ENCODE measurements around the gene ZBTB20.

ZBTB20 gene

DNA sequence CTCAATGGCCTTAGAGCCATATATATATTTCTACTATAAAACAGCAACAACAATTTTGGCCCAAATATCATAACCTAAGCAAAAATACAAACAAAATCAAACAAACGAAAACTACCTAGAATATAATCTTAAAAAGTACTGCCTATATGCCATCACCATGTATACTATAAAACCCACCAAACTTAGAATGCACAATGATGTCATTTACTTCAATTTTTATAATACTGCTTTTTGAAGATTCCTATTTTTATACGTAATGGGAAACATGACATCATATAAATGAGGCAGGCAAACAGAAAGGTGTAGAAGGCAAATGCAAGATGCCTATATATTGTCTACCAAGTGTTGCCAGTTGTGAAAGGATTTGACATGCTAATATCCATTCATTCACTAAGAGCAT is 550.9 kb downstream of the ZBTB20 start:
- Histone ChIP-seq H3K27ac (ENCODE audit: low read length) (no peak overlapping the region), H3K9ac (ENCODE audit: low read length) (no peak overlapping the region), H2AFZ (ENCODE audit: low read depth, low read length) (no peak overlapping the region), H3K4me2 (ENCODE audit: low read length) (no peak overlapping the region), H3K27me3 (ENCODE audit: low read depth, low read length) (no peaks in the 10 kb centered on the region), H3K4me1 (ENCODE audit: low read length) (no peaks in the 10 kb centered on the region), H4K20me1 (ENCODE audit: insufficient read depth, low read length) (no peaks in the 10 kb centered on the region), H3K9me3 (ENCODE audit: insufficient read depth, low read length) (no peaks in the 10 kb centered on the region), H3K36me3 (replicated peaks; ENCODE audit: low read depth, low read length) (no peaks in the 10 kb centered on the region), H3K4me3 (ENCODE audit: low read length) (no peak overlapping the region), H3K79me2 (ENCODE audit: low read length) (no peaks in the 10 kb centered on the region)
- TF ChIP-seq EZH2phosphoT487 (IDR thresholded peaks at IDR 0.05; ENCODE audit: low read depth) = no peak
- no peak for TF ChIP-seq CTCF (IDR thresholded peaks at IDR 0.05; ENCODE audit: low read depth, low read length)

- no peaks in the 10 kb centered on the region for H3K79me2 ChIP-seq (ENCODE audit: low read length)
- H3K36me3 ChIP-seq (replicated peaks; ENCODE audit: low read depth, low read length) = no peaks in the 10 kb centered on the region
- no peak overlapping the region for H3K4me3 ChIP-seq (ENCODE audit: low read length)
- no peak overlapping the region for H3K27ac ChIP-seq (ENCODE audit: low read length)
- H2AFZ ChIP-seq (ENCODE audit: low read depth, low read length) = no peak overlapping the region
- H3K9ac ChIP-seq (ENCODE audit: low read length) = no peak overlapping the region
- no peak for TF ChIP-seq EZH2phosphoT487 (IDR thresholded peaks at IDR 0.05; ENCODE audit: low read depth)
- TF ChIP-seq CTCF (IDR thresholded peaks at IDR 0.05; ENCODE audit: low read depth, low read length) = no peak
- no peaks in the 10 kb centered on the region for H3K4me1 ChIP-seq (ENCODE audit: low read length)
- H3K4me2 ChIP-seq (ENCODE audit: low read length) = no peak overlapping the region
- no peaks in the 10 kb centered on the region for H4K20me1 ChIP-seq (ENCODE audit: insufficient read depth, low read length)
- no peaks in the 10 kb centered on the region for H3K27me3 ChIP-seq (ENCODE audit: low read depth, low read length)
- no peaks in the 10 kb centered on the region for H3K9me3 ChIP-seq (ENCODE audit: insufficient read depth, low read length)
Observed at GRCh38 chr3:114595522-114596028, 551.5 kb downstream of the ZBTB20 start.

DNA sequence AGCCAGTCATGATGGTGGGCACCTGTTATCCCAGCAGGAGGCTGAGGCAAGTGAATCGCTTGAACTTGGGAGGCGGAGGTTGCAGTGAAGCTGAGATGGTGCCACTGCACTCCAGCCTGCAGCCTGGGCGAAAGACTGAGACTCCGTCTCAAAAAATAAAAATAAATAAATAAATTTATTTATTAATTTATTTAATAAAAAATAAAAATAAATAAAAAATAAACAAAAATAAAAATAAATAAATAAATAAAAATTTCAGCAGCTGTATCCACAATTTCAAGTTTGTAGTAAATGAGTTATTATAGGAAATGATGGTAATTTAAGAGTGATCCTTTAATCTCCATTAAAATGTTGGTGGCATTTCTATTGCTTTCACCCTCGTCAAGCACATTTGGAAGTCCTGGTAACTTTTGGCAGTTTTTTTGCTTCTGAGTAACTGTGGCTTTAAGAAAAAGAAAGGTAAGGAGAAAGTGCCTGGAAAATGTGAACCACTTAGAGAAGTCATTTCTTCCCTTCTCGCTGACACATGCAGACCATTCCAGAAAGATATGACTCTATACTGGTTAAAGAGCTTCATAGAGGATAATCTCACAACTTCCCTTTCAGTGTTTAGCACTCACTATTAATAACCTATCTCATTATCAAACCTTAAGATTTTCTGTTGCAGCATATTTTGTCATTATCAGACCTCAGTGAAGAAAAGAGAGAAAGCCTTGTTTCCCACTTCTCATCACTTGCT is 556.6 kb downstream of the ZBTB20 start:
- Histone ChIP-seq H3K9me3 (ENCODE audit: insufficient read depth, low read length) (no peaks in the 10 kb centered on the region), H4K20me1 (ENCODE audit: insufficient read depth, low read length) (no peaks in the 10 kb centered on the region), H3K27me3 (ENCODE audit: low read depth, low read length) (no peaks in the 10 kb centered on the region), H3K79me2 (ENCODE audit: low read length) (no peaks in the 10 kb centered on the region), H2AFZ (ENCODE audit: low read depth, low read length) (no peak overlapping the region), H3K36me3 (replicated peaks; ENCODE audit: low read depth, low read length) (no peaks in the 10 kb centered on the region), H3K4me1 (ENCODE audit: low read length) (no peaks in the 10 kb centered on the region), H3K4me3 (ENCODE audit: low read length) (no peak overlapping the region), H3K27ac (ENCODE audit: low read length) (no peak overlapping the region), H3K4me2 (ENCODE audit: low read length) (no peak overlapping the region), H3K9ac (ENCODE audit: low read length) (no peak overlapping the region)
- TF ChIP-seq EZH2phosphoT487 (IDR thresholded peaks at IDR 0.05; ENCODE audit: low read depth) (no peak), CTCF (IDR thresholded peaks at IDR 0.05; ENCODE audit: low read depth, low read length) (no peak)

- Histone ChIP-seq H3K27ac (ENCODE audit: low read length) (no peak overlapping the region), H3K27me3 (ENCODE audit: low read depth, low read length) (no peaks in the 10 kb centered on the region), H3K4me2 (ENCODE audit: low read length) (no peak overlapping the region), H3K4me1 (ENCODE audit: low read length) (peaks cover 21% of the 10 kb centered on the region), H3K4me3 (ENCODE audit: low read length) (no peak overlapping the region), H3K79me2 (ENCODE audit: low read length) (no peaks in the 10 kb centered on the region), H3K9ac (ENCODE audit: low read length) (no peak overlapping the region), H2AFZ (ENCODE audit: low read depth, low read length) (no peak overlapping the region), H3K36me3 (replicated peaks; ENCODE audit: low read depth, low read length) (no peaks in the 10 kb centered on the region), H4K20me1 (ENCODE audit: insufficient read depth, low read length) (no peaks in the 10 kb centered on the region), H3K9me3 (ENCODE audit: insufficient read depth, low read length) (no peaks in the 10 kb centered on the region)
- TF ChIP-seq CTCF (IDR thresholded peaks at IDR 0.05; ENCODE audit: low read depth, low read length) (no peak), EZH2phosphoT487 (IDR thresholded peaks at IDR 0.05; ENCODE audit: low read depth) (no peak)
Observed at GRCh38 chr3:114587986-114588385, 559.1 kb downstream of the ZBTB20 start.

Measured in OCI-LY3 (cell line).